ENCODE data around the gene PRAC2. TPM values are rescaled to one million over a fixed set of nuclear protein-coding genes. Genes with fewer than 3 reads are reported as not detected.
A peak's percentile ranks its signal among the peaks of the same experiment; 100 is the strongest.
"Not testable (repeated sequence)": the region's sequence is repeated elsewhere in the genome, so short reads cannot be mapped to it uniquely, and the experiment has no call there.

Gene PRAC2
- 0.76 TPM in 1 of 2 replicates, not detected in the other for total RNA-seq (2014; rRNA removed; shearing (Covaris generic))

DNA sequence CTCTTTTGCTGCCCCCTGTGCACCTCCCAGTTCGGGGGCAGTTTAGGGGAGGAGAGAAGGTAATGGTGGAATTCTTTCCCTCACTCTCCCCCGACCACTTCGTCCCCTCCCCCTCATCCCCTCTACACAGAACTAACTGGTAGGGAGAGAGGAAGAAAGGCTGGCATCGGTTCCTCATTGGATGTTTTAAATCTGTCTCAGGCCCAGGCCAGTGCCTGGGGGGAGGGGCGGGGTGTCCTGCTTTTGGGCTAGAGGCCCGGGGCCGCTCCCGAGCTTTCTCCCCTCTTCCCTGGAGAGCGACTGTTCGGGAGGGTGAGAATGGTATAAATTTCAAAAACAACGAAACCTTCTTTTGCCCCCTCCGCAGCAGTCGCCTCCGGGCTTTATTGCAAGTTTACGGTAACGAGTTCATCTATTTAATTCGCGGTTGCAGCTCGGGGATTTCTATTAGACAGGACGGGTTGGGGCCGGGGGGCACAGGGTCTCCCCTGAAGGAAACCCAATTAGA, at the start of gene PRAC2:
TSS of gene PRAC2 (plus strand) at position 271 of the 508 bp plus-strand sequence. CDS start 1,226 bp downstream, outside the sequence.
- DNase-seq (ENCODE audit: low spot score): no peak

DNA sequence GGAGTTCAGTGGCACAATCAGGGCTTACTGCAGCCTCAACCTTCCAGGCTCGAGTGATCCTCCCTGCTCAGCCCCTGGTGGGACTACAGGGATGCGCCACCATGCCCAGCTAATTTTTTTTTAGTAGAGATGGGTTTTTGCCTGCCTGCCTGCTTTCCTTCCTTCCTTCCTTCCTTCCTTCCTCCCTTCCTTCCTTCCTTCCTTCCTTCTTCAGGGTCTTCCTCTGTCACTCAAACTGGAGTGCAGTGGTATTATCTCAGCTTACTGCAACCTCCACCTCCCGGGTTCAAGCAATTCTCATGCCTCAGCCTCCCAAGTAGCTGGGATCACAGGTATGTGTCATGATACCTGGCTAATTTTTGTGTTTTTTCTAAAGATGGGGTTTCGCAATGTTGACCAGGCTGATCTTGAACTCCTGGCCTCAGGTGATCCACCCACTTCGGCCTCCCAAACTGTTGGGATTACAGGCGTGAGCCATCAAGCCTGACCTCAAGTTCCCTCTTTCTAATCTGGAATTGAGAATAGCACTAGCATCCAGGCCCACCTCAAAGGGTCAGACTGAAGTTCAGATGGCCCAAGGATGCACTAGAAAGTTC, 45.9 kb upstream of the PRAC2 start:
- DNase-seq (ENCODE audit: low spot score): no peak

DNA sequence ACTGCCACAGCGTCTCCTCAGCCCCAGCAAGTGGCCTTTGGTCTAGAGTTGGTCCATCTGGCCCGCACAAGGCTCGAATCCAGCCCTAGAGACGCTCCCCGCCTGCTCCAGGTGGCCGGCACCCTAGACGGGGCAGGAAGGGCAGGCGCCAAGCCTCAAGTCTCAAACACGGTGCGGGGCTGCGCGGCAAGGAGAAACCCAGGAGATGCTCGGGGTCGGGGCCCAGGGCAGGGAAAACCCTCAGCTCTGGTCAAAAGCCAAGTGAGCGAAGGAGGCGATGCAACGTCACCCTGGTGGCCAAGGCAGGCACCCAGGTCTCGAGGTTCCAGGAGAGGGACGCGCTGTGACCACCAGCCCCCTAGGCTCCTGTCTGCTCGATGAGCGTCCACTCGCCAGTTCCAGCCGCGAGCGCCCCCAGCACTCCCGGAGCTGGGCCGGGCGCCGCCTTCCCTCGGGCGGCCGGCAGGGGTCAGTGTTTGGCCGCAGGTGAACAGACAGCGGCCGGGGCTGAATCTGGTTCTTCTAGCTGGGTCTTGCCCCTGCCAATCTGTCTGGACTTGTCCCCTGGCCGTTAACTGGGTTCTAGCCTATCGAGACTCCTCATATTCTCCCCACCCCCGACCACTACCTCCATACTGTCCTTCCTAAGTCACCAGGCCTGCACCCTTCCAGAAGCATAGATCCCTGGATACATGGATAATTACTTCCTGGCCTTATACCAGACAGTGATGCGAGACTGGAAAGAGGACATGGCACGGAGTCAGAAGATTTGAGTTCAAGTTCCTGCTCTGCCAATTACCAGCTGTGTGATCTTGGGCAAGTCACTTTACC, 44.6 kb upstream of the PRAC2 start:
- DNase-seq (ENCODE audit: low spot score): peak; percentile 57

DNA sequence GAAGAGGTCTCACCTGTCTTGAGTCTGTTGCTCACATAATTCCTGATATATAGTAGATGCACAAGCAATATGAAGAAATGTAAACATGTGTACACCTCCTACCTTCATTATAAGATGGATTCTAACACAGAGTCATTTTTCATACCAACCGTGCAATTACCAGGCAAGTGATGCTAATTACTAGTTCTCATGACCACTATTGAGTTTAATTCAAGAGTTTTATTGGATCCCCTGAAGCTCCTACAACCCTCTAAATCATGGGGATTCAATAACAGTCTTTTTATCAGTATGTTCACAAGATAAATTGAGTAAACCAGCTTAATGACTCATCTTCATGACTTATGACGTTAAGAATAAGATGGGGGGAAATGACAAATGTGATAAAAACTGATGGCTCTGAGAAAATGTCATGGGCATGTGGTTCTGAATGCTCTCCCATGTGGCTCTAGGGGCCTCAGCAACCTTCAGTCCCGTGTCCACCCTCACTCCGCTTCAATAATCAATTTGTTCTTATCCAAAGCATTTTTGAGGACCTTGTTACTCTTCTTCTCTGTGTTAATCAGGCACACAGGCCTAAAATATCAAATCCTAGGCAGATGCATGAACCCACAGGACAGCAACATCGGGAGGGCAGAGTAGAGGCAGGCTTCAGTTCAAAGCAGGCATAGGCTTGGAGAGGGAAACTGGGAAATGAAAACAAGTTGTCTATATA, 43.4 kb upstream of the PRAC2 start:
- no peak for DNase-seq (ENCODE audit: low spot score)

DNA sequence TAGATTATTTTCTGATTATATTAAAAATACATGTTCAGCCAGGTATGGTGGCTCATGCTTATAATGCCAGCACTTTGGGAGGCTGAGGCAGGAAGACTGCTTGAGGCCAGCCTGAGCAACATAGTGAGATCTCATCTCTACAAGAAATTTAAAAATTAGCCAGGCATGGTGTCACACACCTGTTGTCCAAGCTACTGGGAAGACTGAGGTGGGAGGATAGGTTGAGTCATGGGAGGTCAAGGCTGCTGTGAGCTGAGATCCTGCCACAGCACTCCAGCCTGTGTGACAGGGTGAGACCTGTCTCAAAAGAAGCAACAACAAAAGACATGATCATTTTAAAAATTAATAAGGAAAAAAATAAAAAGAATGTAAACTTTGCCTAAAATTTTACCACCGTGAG, 41.4 kb upstream of the PRAC2 start:
- no peak for DNase-seq (ENCODE audit: low spot score)

DNA sequence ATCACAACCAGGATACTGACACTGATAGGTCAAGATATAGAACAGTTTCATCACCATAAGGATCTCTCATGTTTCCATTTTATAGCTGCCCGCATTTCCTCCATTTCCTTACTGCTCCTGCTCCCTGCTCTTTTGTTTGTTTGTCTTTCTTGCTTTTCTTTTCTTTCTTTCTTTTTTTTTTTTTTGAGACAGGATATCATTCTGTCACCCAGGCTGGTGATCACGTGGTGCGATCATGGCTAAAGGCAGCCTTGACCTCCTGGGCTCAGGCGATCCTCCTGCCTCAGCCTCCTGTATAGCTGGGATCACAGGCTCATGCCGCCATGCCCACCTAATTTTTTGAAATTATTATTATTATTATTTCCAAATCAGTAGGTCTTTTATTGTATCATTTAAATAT, 32.3 kb upstream of the PRAC2 start:
- DNase-seq (ENCODE audit: low spot score): no peak

DNA sequence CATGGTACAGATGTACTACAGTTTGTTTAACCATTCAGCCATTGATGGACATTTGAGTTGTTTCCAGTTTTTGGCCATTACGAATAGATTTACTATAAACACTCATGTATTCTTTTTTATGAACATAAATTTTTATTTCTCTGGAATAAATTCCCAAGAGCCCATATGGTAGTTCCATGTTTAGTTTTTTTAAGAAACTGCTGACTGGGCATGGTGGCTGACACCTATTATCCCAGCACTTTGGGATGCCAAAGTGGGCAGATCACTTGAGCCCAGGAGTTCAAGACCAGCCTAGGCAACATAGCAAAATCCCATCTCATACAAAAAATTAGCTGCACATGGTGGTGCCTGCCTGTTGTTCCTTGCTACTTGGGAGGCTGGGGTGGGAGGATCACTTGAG, 30.9 kb upstream of the PRAC2 start:
- DNase-seq (ENCODE audit: low spot score): no peak

DNA sequence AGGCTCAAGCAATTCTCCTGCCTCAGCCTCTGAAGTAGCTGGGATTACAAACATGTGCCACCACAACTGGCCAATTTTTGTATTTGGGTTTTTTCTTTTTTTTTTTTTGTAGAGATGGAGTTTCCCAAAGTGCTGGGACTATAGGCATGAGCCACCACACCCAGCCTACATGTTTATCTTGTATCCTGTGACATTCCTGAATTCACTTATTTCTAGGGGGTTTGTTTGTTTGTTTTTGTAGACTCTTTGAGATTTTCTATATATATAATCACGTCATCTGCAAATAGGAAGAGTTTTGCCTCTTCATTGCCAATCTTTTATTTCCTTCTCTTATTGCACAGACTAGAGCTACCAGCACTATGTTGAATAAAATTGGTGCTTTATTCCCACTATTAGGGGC, 29.8 kb upstream of the PRAC2 start:
- no peak for DNase-seq (ENCODE audit: low spot score)

DNA sequence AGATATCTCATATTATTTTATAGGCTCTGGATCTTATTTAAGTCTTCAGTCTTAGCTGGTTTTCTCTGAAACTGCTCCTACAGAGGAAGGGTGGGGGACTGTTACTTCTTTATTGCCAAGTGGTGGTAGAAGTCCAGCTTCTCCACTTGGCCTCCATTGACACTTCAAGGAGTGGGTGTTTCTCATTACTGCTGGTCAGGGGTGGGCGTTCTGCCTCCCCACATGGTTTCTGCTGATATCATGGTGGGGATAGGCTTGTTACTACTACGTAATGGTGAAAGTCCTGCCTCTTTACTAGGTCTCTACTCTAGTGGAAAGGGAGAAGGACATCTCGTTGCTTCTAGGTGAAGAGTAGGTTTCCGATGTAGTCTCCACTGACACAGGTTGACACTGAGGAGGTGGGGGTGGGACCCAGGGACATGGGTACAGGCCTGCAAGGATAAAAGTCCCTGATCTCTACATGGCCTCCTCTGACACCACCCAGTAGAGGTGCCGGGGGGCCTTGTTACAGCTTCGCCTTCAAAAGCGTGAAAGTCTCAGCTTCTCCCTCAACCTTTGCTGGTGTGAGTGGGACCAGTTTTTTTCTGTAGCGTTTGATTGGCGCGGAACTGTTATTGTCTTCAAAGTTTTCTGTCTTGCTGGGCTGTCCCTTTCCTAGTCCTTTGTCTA, 21.0 kb upstream of the PRAC2 start:
- DNase-seq (ENCODE audit: low spot score): no peak

DNA sequence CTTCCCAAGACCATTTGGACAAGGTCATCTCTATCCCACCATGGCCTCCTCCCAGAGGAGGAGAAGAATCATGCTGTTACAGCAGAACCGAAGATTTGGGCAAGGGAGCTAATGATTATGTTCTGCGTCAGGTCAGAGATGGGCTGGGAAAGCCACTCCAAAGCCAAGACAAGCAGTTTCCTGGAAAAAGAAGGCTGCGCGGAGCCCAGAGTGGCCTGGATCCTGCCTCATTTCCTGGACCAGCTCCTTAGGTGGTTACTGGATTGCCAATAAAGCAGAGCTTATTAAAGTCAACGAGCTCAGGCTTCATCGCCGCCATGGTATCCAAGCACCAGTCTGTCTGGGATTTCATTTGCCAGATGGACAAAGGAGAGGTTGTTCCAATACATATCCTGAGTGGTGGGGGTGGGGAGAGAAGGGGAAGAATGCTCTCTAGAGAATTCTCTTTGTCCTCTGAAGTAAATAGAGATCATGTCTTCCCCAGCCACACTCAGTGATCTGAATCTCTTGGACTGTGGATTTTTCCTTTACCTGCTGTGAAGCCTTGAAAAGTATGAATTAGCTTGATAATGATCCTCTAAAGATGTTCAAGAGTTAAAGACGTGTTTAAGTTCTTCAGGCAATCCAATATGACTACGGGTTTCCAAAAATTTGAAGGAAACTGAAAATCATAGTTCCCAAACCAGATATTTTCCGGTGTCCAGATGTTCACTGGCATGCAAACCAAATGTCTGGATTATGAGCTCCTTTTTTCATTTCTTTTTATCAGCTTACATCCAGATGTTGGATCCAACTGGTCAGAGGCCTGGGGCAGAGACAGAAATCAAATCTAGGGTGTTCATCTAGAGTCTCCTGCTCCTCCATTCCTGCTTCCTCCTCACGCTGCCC, 18.4 kb upstream of the PRAC2 start:
- no peak for DNase-seq (ENCODE audit: low spot score)

DNA sequence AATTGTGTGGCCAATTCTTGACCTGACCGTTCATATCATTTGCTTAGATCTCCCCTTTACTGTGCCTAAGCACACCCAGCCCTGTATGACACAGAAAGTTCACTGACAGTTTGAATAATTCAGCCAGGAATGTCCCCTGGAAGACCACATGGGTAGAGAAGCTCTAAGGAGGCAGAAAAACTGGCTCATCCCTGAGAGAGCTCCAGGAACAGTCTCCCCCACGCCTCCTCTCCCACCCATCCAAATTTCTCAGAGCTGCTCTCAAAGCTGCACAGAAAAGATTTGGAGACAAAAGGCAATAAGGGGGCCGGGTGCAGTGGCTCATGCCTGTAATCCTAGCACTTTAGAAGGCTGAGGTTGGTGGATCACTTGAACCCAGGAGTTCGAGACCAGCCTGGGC, 11.9 kb upstream of the PRAC2 start:
- DNase-seq (ENCODE audit: low spot score): no peak

DNA sequence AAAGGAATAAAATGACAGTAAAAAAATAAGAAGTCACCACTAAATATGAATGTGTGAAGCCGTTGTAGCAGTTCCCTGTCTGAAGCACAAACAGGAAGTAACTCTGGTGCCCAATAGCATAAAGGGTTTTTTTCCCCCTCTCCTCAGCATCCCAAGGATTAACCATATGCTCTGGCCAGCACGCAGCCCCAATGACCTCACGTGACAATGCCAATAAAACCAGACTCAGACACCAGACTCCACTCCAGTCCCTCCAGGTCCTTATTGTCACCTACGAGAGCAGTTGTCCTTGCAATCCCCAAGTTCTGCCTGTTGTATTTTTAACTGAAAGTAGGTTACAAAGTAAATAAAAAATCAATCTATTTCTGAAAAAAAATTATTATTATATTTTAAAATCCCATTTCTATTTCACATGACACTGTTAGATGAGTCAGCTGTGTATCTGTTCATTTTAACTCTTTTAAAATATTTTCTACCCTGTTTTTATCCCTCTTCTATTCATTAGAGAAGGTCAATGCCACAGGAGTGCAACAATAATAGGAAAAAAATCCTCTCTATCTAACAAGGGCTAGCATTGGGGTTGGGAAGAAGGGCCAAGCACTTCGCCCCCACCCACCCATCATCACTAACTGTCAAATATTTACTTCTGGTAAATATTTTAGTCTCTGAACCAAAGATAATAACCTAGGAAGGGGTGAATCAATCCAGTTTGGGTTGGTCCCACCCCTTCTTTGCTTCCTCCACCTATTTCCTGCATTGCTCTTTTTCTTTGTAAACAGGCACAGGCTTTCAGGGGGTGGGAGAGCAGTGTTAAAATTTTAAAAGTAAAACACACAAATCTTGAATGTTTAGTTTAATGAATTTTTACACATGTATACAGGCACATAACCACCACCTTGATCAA, 7.2 kb upstream of the PRAC2 start:
- DNase-seq (ENCODE audit: low spot score): no peak

DNA sequence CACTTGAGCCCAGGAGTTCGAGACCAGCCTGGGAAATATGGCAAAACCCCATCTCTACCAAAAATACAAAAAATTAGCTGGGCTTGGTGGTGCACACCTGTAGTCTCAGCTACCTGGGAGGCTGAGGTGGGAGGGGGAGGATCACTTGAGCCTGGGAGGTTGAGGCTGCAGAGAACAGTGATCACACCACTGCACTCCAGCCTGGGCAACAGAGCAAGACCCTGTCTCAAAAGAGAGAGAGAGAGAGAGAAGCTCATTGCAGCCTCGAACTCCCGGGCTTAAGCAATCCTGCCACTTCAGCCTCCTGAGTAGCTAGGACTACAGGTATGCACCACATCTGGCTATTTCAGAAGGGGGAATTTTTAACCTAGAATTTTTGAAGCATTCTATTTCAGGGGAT, 6.4 kb upstream of the PRAC2 start:
- not testable (repeated sequence) for DNase-seq (ENCODE audit: low spot score)

DNA sequence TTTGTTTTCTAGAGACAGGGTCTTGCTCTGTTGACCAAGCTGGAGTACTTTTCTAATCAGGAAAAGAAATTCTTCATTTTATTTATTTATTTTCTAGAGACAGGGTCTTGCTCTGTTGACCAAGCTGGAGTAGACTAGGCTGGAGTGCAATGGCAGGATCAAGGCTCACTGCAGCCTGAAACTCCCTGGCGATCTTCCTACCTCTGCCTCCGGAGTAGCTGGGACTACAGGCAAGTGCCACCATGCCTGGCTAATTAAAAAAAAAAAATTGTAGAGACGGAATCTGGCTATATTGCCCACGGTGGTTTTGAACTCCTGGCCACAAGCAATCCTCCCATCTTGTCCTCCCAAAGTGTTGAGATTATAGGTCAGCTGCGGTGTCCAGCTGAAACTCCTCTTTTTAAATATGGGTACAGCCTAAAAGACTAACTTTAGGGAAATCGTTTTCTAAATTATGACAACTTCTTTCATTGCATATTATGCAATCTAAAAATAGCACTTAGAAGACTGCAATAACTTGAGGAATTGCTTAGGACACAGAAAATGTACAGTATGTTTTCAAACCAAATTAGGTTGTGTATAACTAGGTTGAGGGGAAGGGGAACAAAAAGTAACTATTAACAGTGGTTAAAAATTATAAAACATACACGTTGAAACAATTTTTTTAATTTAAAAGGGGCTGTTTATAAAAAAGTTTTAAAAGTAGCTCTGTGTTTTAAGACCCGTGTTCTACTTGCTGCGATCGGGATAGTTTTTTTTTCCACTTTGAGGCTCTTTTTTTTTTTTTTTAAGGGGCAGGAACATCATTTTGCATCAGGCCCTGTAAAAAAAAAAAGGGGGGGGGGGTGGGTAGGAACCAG, 5.4 kb upstream of the PRAC2 start:
- no peak for DNase-seq (ENCODE audit: low spot score)

DNA sequence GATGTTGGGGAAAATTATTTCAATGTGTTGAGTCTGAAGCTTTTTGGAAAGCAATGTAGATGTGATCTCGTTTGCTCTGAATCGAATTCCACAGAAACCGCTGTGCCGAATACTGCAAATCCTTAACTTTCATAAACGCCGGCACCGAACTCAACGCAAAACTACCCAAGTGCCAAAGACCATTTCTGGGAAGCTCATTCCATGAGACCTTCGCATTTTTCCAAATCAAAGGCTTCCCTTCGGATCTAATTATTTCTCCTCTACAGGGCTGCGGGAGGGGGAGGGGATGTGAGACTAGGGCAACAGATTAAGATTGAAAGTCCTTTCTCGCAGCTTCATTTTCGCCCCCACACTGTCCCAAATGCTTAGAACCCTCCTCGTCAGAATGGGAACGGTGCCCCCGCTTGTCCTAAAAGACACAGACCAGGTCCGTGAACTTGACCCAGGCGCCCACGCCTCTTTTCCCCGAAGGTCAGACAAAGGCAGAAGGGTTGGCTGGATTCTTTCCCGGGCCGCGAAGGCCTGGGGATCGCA, 4.7 kb upstream of the PRAC2 start:
- DNase-seq (ENCODE audit: low spot score): no peak

DNA sequence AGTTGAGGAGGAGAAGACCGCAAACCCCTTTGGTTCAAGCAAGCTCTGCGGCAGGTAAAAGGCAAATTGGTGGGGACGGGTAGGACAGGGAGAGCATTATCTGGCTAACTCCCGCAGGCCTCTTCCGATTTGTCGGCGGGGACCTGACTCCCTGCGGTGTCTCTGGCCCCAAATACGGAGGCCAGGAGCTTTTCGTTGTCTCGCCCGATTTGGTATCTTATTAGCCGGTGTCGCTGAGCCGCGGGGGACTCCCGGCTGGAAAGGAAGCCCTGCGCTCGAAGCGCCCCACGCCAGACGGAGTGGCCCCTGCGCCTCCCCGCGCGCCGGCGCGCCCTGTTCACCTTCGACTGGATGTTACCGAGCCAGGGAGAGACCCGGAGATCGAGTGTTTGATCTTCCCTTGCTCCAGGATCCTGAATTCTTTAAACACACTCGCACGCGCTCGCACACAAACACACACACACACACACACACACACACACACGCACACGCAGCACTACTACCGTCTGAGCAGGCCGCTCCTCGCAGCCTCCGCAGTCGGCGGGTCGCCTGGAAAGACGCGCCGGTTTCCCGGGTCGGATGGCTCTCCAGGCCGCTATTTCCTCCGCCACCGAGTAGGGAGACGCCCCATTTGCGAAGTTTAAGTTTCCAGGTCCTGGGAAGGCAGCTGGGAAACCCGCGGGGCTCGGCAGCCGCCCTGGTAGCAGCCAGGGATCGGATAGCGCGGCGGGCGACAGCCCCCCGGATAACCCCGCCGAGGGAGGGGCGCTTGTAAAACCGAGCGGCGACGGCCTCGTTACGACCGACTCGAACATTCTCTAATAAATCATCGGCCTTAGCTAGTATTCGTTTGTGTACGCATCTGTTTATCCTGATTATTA, 4.0 kb upstream of the PRAC2 start:
- DNase-seq (ENCODE audit: low spot score): peak; percentile 13

DNA sequence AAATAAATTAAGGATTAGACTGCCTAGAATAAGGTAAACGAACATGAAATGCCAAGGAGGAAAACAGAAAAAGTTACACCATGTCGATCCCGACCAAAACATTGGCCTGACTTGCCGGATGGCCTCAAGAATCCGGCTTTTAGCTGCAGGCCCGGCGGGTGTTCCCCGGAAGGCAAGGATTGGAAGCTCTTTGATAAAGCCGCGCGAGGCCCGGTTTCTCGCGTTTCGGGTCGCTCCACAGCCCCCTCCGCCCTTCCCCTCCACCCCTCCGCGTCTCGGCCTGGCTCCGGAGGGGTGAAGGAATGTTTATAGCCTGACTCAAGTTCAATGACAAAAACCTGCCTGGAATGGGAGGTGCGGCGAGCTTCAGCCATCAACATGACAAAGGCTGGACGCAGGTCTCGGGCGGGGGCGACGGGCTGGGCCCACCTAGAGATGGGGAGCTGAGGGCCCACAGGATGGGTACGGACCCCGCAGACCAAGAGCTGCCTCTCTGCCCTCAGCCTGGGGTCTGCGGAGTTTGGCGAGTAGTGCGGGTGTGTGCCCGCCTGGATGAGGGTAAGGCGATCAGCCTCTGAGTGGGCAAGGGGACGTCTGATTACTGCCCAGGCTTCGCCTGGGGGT, 3.2 kb upstream of the PRAC2 start:
- DNase-seq (ENCODE audit: low spot score): no peak
